ENCODE data around the gene WFIKKN1.
A peak's percentile ranks its signal among the peaks of the same experiment; 100 is the strongest.

WFIKKN1 gene

GRCh38 chr16:674214-674881 is 43.6 kb downstream of the WFIKKN1 start:
- no peak for DNase-seq (ENCODE audit: low spot score)

DNA sequence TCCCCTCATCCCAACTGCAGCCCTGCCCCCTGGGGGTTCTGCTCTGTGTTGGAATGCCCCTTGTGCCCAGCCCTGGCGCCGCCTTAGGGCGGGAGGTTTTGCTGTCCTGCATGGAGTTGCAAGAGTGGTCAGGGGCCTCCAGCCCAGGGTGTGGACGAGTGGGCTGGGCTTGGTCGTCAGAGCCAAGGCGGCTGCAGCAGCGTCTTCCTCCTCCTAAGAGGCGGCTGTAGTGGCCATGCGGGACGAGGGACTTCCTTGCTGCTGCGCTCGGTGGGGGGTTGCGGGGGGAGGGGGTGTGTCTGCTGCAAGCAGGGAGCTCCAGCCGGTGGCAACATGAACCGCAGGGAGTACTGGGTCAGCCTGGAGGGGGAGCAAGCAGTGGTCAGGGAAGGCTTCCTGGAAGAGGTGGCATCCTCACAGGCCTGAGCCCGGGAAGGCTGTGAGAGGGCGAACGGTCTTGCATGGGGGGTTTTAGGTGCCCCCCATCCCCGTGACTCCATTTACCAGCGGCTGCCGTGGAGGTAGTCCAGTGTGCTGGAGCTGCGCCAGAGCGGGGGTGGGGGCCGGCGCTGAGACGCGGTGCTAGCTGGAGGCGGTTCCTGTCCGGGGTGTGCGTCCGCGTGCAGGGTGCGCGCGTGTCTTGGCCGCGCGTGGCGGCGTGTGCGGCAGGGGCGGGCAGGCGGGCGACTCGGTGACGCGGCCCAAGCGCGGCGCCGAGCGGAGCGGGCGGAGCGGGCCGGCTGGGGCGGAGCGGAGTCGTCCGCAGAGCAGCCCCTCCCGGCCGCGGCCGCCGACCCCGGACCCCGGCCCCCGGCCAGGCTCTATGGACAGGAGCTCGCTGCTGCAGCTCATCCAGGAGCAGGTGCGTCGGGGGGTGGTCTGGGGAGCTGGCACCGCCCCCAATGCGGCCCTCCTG is 44.4 kb downstream of the WFIKKN1 start, which contains the start of gene RHBDL1:
RHBDL1 (plus strand) TSS at position 704 of the 916 bp plus-strand sequence; CDS start at position 824, 120 bp downstream.
- DNase-seq (ENCODE audit: low spot score): no peak

GRCh38 chr16:675884-676564 is 45.2 kb downstream of the WFIKKN1 start:
- DNase-seq (ENCODE audit: low spot score): no peak

- no peak for DNase-seq (ENCODE audit: low spot score)
These were observed 45.7 kb downstream of the WFIKKN1 start for GRCh38 chr16:676565-676902.

- no peak for DNase-seq (ENCODE audit: low spot score)
These were observed 46.1 kb downstream of the WFIKKN1 start for GRCh38 chr16:676913-677312.

- no peak for DNase-seq (ENCODE audit: low spot score)
These were observed 46.8 kb downstream of the WFIKKN1 start for GRCh38 chr16:677316-678190.

GRCh38 chr16:678209-678857 is 47.5 kb downstream of the WFIKKN1 start:
- no peak for DNase-seq (ENCODE audit: low spot score)

- DNase-seq (ENCODE audit: low spot score): peak; percentile 31
These were observed 48.4 kb downstream of the WFIKKN1 start for GRCh38 chr16:678858-679813.

DNA sequence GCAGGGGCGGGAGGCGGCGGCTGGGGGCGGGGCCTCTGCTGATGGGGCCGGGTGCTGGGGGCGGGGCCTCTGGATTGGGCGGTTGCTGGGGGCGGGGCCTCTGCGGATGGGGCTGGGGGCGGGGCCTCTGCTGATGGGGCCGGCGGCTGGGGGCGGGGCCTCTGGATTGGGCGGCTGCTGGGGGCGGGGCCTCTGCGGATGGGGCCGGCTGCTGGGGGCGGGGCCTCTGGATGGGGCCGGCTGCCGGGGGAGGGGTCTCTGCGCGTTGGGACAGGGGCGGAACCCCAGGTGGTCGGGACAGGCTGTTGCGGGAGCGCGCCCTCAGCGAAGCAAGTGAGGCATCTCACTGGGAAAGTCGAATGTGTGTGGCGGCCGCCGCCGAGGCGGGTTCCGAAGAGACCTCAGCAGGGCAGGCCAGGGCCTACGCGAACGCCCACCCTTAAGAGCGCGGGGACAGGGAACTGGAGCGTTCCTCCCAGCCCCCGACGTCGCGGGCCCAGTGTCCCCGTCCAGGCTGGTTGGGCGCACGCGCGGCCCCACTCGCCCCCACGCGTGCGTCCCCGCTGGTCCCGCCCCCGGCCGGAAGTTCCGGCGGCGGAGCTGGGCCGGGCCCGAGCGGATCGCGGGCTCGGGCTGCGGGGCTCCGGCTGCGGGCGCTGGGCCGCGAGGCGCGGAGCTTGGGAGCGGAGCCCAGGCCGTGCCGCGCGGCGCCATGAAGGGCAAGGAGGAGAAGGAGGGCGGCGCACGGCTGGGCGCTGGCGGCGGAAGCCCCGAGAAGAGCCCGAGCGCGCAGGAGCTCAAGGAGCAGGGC is 49.2 kb downstream of the WFIKKN1 start, which contains the start of gene STUB1:
STUB1 (plus strand) TSS at position 597 of the 811 bp plus-strand sequence; CDS start at position 713, 116 bp downstream.
- DNase-seq (ENCODE audit: low spot score): peak; percentile 84

- no peak for DNase-seq (ENCODE audit: low spot score)
These were observed 49.8 kb downstream of the WFIKKN1 start for GRCh38 chr16:680625-680945.

DNA sequence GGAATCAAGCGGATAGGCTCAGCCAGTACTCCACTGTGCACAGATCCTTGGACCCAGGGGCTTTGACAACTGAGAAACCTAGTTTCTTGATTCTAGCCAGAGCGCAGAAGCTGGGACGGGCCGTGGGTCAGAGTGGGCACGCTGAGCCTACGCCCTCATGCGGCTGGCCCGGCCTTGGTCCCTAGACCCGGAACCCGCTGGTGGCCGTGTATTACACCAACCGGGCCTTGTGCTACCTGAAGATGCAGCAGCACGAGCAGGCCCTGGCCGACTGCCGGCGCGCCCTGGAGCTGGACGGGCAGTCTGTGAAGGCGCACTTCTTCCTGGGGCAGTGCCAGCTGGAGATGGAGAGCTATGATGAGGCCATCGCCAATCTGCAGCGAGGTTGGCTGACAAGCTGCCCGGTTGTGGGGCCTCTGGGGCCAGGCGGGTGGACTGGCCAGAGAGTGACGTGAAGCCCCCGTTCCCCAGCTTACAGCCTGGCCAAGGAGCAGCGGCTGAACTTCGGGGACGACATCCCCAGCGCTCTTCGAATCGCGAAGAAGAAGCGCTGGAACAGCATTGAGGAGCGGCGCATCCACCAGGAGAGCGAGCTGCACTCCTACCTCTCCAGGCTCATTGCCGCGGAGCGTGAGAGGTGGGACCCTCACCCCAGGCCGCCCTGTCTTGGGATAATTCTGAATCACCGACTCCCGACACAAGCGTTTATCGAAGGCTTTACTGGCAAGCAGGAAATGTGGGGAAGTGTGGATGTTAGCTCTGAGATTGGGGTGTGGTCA is 50.4 kb downstream of the WFIKKN1 start:
- peak; percentile 19 for DNase-seq (ENCODE audit: low spot score)

- DNase-seq (ENCODE audit: low spot score): no peak
These were observed 51.1 kb downstream of the WFIKKN1 start for GRCh38 chr16:681746-682427.

- no peak for DNase-seq (ENCODE audit: low spot score)
These were observed 52.0 kb downstream of the WFIKKN1 start for GRCh38 chr16:682493-683395.

DNA sequence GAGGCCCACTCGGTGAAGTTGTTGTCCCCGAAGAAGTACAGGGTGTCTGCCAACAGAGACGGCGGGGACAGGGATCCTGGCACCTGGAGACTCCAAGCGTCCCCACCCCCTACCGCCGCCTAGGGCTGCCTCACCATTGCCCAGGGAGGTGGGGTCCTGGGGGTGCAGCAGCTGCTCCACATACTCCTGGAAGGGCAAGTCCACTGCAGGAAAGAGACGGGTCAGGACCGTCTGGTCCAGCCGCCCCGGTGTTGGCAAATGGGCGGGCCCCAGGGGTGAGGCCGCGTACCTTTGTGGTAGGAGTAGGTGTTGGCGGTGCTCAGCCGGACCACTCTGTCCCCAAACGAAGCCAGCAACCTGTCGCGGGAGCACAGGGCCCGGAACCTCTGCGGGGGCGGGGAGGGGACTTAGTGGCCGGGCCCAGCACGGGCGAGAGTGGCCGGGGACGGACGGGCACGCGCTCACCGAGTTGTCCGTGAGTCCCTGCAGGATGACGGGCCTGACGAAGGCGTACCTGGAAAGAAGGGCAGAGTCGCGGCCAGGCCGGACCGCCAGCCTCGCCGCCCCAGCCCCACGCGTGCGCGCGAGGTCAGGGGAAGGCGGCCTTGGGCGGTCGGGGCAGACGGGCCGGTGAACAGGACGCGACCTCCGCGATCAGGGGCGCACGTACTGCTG is 52.7 kb downstream of the WFIKKN1 start:
- DNase-seq (ENCODE audit: low spot score): no peak

Measured in LoVo (cell line).